Measurements from ENCODE around the gene SERPINI1.

Gene SERPINI1

GRCh38 chr3:167735233-167736138 lies at the start of gene SERPINI1:
Gene SERPINI1, plus strand, starts transcription at chr3:167735721. Its CDS starts 53,408 bp downstream, at chr3:167789129.
- peak; percentile 96 for DNase-seq (ENCODE audit: low read depth, low spot score)

- DNase-seq (ENCODE audit: low read depth, low spot score): no peak
Observed at GRCh38 chr3:167691366-167691765, 44.2 kb upstream of the SERPINI1 start.

- no peak for DNase-seq (ENCODE audit: low read depth, low spot score)
Observed at GRCh38 chr3:167694121-167694520, 41.4 kb upstream of the SERPINI1 start.

- DNase-seq (ENCODE audit: low read depth, low spot score): no peak
Observed at GRCh38 chr3:167700046-167700445, 35.5 kb upstream of the SERPINI1 start.

- DNase-seq (ENCODE audit: low read depth, low spot score): no peak
Observed at GRCh38 chr3:167700926-167701325, 34.6 kb upstream of the SERPINI1 start.

GRCh38 chr3:167705840-167706239 lies 29.7 kb upstream of the SERPINI1 start:
- no peak for DNase-seq (ENCODE audit: low read depth, low spot score)

- no peak for DNase-seq (ENCODE audit: low read depth, low spot score)
Observed at GRCh38 chr3:167709690-167710089, 25.8 kb upstream of the SERPINI1 start.

GRCh38 chr3:167710552-167710951 lies 25.0 kb upstream of the SERPINI1 start:
- DNase-seq (ENCODE audit: low read depth, low spot score): no peak

- no peak for DNase-seq (ENCODE audit: low read depth, low spot score)
Observed at GRCh38 chr3:167711439-167711838, 24.1 kb upstream of the SERPINI1 start.

- DNase-seq (ENCODE audit: low read depth, low spot score): no peak
Observed at GRCh38 chr3:167712445-167712844, 23.1 kb upstream of the SERPINI1 start.

GRCh38 chr3:167714871-167715270 lies 20.6 kb upstream of the SERPINI1 start:
- no peak for DNase-seq (ENCODE audit: low read depth, low spot score)

- DNase-seq (ENCODE audit: low read depth, low spot score): no peak
Observed at GRCh38 chr3:167716920-167717319, 18.6 kb upstream of the SERPINI1 start.

- no peak for DNase-seq (ENCODE audit: low read depth, low spot score)
Observed at GRCh38 chr3:167718582-167718981, 16.9 kb upstream of the SERPINI1 start.

GRCh38 chr3:167723025-167723512 lies 12.5 kb upstream of the SERPINI1 start:
- DNase-seq (ENCODE audit: low read depth, low spot score): no peak

GRCh38 chr3:167723872-167724271 lies 11.6 kb upstream of the SERPINI1 start:
- no peak for DNase-seq (ENCODE audit: low read depth, low spot score)

GRCh38 chr3:167728176-167728575 lies 7.3 kb upstream of the SERPINI1 start:
- DNase-seq (ENCODE audit: low read depth, low spot score): no peak

GRCh38 chr3:167728632-167729323 lies 6.7 kb upstream of the SERPINI1 start:
- no peak for DNase-seq (ENCODE audit: low read depth, low spot score)

GRCh38 chr3:167729591-167729990 lies 5.9 kb upstream of the SERPINI1 start:
- DNase-seq (ENCODE audit: low read depth, low spot score): no peak

GRCh38 chr3:167731393-167731792 lies 4.1 kb upstream of the SERPINI1 start:
- no peak for DNase-seq (ENCODE audit: low read depth, low spot score)

- no peak for DNase-seq (ENCODE audit: low read depth, low spot score)
Observed at GRCh38 chr3:167732313-167733065, 3.0 kb upstream of the SERPINI1 start.

GRCh38 chr3:167733961-167734497 lies 1.5 kb upstream of the SERPINI1 start:
- no peak for DNase-seq (ENCODE audit: low read depth, low spot score)
